Measurements from ENCODE around the gene GCNT2. TPM values are rescaled to one million over a fixed set of nuclear protein-coding genes. Genes with fewer than 3 reads are reported as not detected.

Gene GCNT2
- polyA plus RNA-seq, 3 donors: 3.5 to 10.0 (median 4.3) TPM

- WGBS (ENCODE audit: insufficient coverage): 80% methylated on average over 1 of the region's 2 CpGs
Measured at GRCh38 chr6:10513544-10513943, 7.6 kb upstream of the GCNT2 start.

GRCh38 chr6:10514049-10514780 is 6.9 kb upstream of the GCNT2 start:
- intact Hi-C loops (cut with micrococcal nuclease): loop anchor here in 1 of 2 donors (10.0 kb wide), 1 partner anchor 181 kb away; the partner anchor contains the start of genes C6orf52 and PAK1IP1
- peaks cover 25 to 29% of the 10 kb centered on the region in 2 donors for H3K4me1 ChIP-seq (ENCODE audit: control insufficient read depth in 1 of 2, insufficient read depth in 2 of 2, low read length in 2 of 2)
- Mint-ChIP-seq H3K27me3 (ENCODE audit: low read depth in 3 of 3) (peaks cover 0 to 1% (median 0%) of the 10 kb centered on the region in 3 donors), H3K4me1 (peaks cover 24% of the 10 kb centered on the region), H3K9me3 (no peaks in the 10 kb centered on the region), H3K27ac (no peak overlapping the region), H3K36me3 (no peaks in the 10 kb centered on the region), H3K4me3 (no peak overlapping the region)
- DNase-seq: no peak
- WGBS (ENCODE audit: insufficient coverage): 73% methylated on average over 6 of the region's 15 CpGs
- no peaks in the 10 kb centered on the region for H3K36me3 ChIP-seq (replicated peaks in 1 of 2; ENCODE audit: control insufficient read depth in 1 of 2, insufficient read depth in 2 of 2, low read length in 2 of 2)
- no peak overlapping the region for H3K4me3 ChIP-seq (replicated peaks in 1 of 3; ENCODE audit: low read depth in 2 of 3, low read length in 3 of 3)
- no peak overlapping the region for H3K9ac ChIP-seq (ENCODE audit: insufficient read depth, low read length, poor library complexity, severe bottlenecking)
- H4K20me1 ChIP-seq (ENCODE audit: insufficient read depth, low read length): no peaks in the 10 kb centered on the region
- no peak for TF ChIP-seq CTCF (IDR thresholded peaks at IDR 0.05)
- H3K27me3 ChIP-seq (ENCODE audit: control insufficient read depth in 2 of 2, insufficient read depth in 2 of 2, low read length in 2 of 2): no peaks in the 10 kb centered on the region
- no peak overlapping the region for H2AFZ ChIP-seq (ENCODE audit: insufficient read depth, low read depth, low read length, poor library complexity, severe bottlenecking)
- H3K9me3 ChIP-seq (replicated peaks in 1 of 2; ENCODE audit: control insufficient read depth in 1 of 2, insufficient read depth in 1 of 2, low read length in 2 of 2): no peaks in the 10 kb centered on the region
- H3K4me2 ChIP-seq (replicated peaks; ENCODE audit: extremely low read depth, low read length, poor library complexity, severe bottlenecking): no peak overlapping the region
- H3K79me2 ChIP-seq (ENCODE audit: insufficient read depth, low read length): no peaks in the 10 kb centered on the region
- H3K27ac ChIP-seq (ENCODE audit: low read depth in 1 of 2, low read length in 2 of 2): no peak overlapping the region

More at GRCh38 chr6:10513544-10513943, 7.6 kb upstream of the GCNT2 start:
- H3K9me3 Mint-ChIP-seq: no peaks in the 10 kb centered on the region
- Histone ChIP-seq H4K20me1 (ENCODE audit: insufficient read depth, low read length) (no peaks in the 10 kb centered on the region), H3K36me3 (replicated peaks in 1 of 2; ENCODE audit: control insufficient read depth in 1 of 2, insufficient read depth in 2 of 2, low read length in 2 of 2) (no peaks in the 10 kb centered on the region), H3K4me3 (replicated peaks in 1 of 3; ENCODE audit: low read depth in 2 of 3, low read length in 3 of 3) (no peak overlapping the region), H3K4me1 (ENCODE audit: control insufficient read depth in 1 of 2, insufficient read depth in 2 of 2, low read length in 2 of 2) (peaks cover 18 to 23% of the 10 kb centered on the region in 2 donors), H3K9ac (ENCODE audit: insufficient read depth, low read length, poor library complexity, severe bottlenecking) (no peak overlapping the region), H3K27me3 (ENCODE audit: control insufficient read depth in 2 of 2, insufficient read depth in 2 of 2, low read length in 2 of 2) (no peaks in the 10 kb centered on the region), H3K79me2 (ENCODE audit: insufficient read depth, low read length) (no peaks in the 10 kb centered on the region), H3K9me3 (replicated peaks in 1 of 2; ENCODE audit: control insufficient read depth in 1 of 2, insufficient read depth in 1 of 2, low read length in 2 of 2) (no peaks in the 10 kb centered on the region), H3K27ac (ENCODE audit: low read depth in 1 of 2, low read length in 2 of 2) (no peak overlapping the region), H3K4me2 (replicated peaks; ENCODE audit: extremely low read depth, low read length, poor library complexity, severe bottlenecking) (no peak overlapping the region), H2AFZ (ENCODE audit: insufficient read depth, low read depth, low read length, poor library complexity, severe bottlenecking) (no peak overlapping the region)
- peaks cover 18% of the 10 kb centered on the region for H3K4me1 Mint-ChIP-seq
- no peak overlapping the region for H3K4me3 Mint-ChIP-seq
- no peak for DNase-seq
- peaks cover 0 to 1% (median 0%) of the 10 kb centered on the region in 3 donors for H3K27me3 Mint-ChIP-seq (ENCODE audit: low read depth in 3 of 3)
- H3K36me3 Mint-ChIP-seq: no peaks in the 10 kb centered on the region
- TF ChIP-seq CTCF (IDR thresholded peaks at IDR 0.05): no peak
- intact Hi-C loops (cut with micrococcal nuclease): loop anchor here in 1 of 2 donors (10.0 kb wide), 1 partner anchor 181 kb away; the partner anchor contains the start of genes C6orf52 and PAK1IP1
- no peak overlapping the region for H3K27ac Mint-ChIP-seq
